CD4-positive, alpha-beta T cell treated with Interleukin-21 for 1 hour (primary cell): ENCODE measurements around the gene CCK.
A peak's percentile ranks its signal among the peaks of the same experiment; 100 is the strongest.

Source experiments
- DNase-seq: peaks from one replicate; pipeline ENCODE4 v3.0.0-alpha.2; 2020

CCK gene

GRCh38 chr3:42224658-42225421, 41.1 kb downstream of the CCK start:
- DNase-seq: no peak

- no peak for DNase-seq
Observed at GRCh38 chr3:42224178-42224577, 41.8 kb downstream of the CCK start.

GRCh38 chr3:42222942-42223693, 42.9 kb downstream of the CCK start:
- DNase-seq: no peak

- no peak for DNase-seq
Observed at GRCh38 chr3:42220436-42221121, 45.4 kb downstream of the CCK start.

GRCh38 chr3:42216931-42217333, 49.1 kb downstream of the CCK start:
- peak; percentile 33 for DNase-seq

GRCh38 chr3:42216302-42216701, 49.7 kb downstream of the CCK start:
- DNase-seq: peak; percentile 16

GRCh38 chr3:42214565-42215283, 51.3 kb downstream of the CCK start:
- no peak for DNase-seq

- no peak for DNase-seq
Observed at GRCh38 chr3:42214064-42214463, 51.9 kb downstream of the CCK start.

- DNase-seq: peak; percentile 12
Observed at GRCh38 chr3:42213417-42213816, 52.6 kb downstream of the CCK start.

GRCh38 chr3:42210726-42211125, 55.3 kb downstream of the CCK start:
- DNase-seq: no peak

GRCh38 chr3:42209917-42210316, 56.1 kb downstream of the CCK start:
- DNase-seq: no peak
